Spleen (tissue), 7 donors: ENCODE results near the gene SPDYC.

Experiments
- CTCF ChIP-seq, 11 experiments: fragments of 200-600 bp in 7 of 11; fragments of 450-650 bp in 4 of 11; sonication (generic) in 4 of 11; IDR thresholded peaks in 8 of 11; conservative IDR thresholded peaks in 3 of 11; 1 replicate in 7 of 11; 2 replicates in 4 of 11; pipeline versions ENCODE4 v1.4.0 to v1.8.0; 2016 to 2021; ENCODE audit warnings: antibody characterized with exemption in 11 of 11, inconsistent platforms in 4 of 11, mild to moderate bottlenecking in 1 of 11
- POLR2A ChIP-seq, 3 donors: fragments of 450-650 bp; IDR thresholded peaks; one replicate each; pipeline ENCODE4 v1.5.1; 2017; ENCODE audit warnings: antibody characterized with exemption in 3 of 3, mild to moderate bottlenecking in 1 of 3
- POLR2AphosphoS5 ChIP-seq, 3 donors: sonication (generic); formaldehyde crosslinking; IDR thresholded peaks; one replicate each; pipeline ENCODE4 v1.5.1; 2017; ENCODE audit warnings: antibody characterized with exemption in 3 of 3
- donor health status: DM: no; HTN: no; CAD: no; lungs with moderate emphysema.
- donor health status: DM: no; HTN: no; CAD: no.
- donor health status: DM: no; HTN: no; CAD: no.

DNA sequence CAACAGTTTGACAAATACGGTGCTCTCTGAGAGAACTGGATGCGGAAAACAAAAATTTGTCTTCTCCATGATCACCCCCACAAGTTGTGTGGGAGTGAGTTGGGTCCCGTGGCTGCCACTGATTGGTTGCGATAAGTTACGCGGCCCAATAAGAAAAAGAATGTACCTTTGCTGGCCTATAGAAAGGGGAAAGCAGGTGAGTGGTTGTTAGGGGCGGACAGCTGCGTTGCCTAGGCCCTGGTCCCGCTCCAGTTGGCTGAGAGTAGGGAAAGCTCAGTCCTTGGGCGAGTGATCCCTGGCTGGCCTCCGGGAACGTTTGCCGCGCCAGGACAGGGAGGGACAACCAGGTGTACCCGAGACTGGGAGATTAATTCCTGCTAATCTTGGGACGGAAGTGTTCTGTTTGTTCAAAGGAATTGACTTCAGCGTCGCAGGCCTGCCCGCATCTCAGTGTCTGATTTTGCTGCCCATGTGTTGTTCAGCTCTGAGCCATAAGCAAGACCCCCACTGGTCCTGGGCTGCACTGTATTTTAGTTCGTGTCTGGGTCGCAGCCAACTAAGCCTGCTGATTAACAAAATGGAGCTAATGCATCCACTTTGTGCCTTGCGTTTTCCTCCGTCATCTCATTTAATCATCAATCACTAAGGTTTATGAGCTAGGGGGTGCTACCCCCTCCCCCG lies 34.9 kb upstream of the SPDYC start:
- TF ChIP-seq CTCF (IDR thresholded peaks at IDR 0.05 in 8 of 11, conservative IDR thresholded peaks at IDR 0.05 in 3 of 11) (no peak), POLR2A (IDR thresholded peaks at IDR 0.05) (no peak), POLR2AphosphoS5 (IDR thresholded peaks at IDR 0.05) (no peak)
